GM18519 (cell line): ENCODE results near the gene SLC7A5.

Experiments
- ATAC-seq: cut with Tn5 transposase; IDR thresholded peaks from one replicate; pipeline ENCODE4 v1.9.1; 2021; ENCODE audit warnings: mild to moderate bottlenecking, moderate library complexity; ENCODE audit not compliant: unreplicated experiment, low FRiP score

SLC7A5 gene

DNA sequence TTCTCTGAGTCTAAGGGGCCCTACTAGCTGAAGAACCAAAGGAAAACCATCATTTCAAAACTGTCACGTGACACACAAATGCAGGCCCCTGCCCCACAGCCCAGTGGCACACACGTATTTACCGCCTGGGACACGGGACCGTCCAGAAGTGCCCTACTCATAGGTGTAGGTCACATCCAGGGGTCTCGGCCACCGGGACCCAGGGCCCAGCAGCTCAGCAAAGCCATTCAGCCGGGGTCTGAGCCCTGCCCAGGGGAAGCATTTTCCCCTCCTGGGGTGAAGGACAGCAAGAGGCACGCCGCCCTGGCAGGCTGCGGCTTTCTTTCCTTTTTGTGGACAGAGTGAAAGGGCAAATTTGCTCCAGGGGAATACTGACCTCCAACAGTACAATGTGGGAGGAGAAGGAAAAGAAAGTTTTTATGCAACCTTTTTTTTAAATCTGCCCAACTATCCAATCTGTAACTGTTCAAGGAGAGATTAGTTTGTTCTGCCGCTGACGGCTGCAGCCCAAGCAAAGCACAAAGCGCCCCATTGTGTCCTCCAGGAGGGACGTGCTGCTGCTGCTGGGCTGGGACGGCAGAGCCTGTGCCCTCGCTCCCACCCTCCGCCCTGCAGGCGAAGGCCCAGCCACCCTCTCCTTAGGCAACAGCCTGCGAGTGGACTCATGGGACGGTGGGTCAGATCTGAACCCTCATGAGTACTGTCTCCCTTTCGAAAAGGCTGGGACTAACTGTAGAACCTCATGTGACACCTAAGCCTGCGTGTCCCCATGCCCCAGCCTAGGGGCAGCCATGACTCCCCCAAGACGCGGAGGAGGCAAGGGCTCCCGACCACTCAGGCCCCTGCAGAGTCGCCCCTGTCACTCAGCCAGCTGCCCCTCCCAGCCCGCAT lies 21.3 kb downstream of the SLC7A5 start:
- ATAC-seq = no peak

DNA sequence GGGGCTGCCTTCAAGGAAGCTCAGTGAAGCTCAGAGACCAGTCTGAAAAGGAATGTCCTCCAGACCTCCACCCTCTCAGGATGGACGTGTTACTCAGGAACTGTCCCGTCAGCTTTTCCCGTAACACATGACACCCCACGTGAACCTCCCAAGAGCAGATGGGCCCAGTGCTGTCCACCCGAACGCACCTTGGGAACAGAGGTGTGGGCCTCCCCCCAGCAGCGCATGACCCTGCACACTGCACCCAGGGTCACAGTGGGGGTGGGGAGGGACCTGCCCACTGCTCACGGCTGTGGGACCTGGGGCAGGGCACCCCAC lies 21.9 kb downstream of the SLC7A5 start:
- ATAC-seq = no peak

DNA sequence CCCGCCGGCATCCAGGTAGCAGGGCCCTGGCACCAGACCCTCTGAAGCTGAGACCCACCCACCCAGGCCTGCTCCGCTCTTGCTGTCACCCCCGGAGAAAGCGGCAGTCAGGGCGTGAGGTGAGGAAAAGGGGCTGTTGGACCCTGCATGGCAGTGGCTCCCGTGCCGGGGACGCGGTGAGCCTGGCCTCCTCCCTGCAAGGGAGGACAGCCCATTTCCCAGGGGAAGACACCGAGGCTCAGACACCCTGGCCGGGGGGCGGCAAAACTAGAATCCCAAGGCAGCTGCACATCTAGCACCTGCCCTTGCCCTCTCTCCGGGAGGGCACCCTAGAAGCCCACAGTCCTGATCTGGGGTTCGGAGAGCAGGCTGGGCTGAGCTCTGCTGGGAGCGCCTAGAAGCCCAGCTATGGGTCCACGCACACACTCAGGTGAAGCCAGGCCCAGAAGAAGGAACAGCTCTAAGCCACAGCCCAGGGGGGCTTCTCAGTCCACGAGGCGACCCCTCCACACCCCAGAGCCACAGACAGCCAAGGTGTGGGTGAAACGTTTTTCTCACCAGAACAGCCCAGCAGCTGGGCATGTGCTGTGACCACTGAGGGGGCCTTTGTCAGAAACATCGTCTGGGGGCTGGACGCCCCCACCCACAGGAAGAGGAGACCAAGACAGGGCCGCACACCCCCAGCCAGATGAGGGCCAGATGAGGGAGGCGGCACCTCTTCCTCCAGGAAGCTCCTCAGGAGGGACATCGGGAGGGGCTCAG lies 22.4 kb downstream of the SLC7A5 start:
- no peak for ATAC-seq

DNA sequence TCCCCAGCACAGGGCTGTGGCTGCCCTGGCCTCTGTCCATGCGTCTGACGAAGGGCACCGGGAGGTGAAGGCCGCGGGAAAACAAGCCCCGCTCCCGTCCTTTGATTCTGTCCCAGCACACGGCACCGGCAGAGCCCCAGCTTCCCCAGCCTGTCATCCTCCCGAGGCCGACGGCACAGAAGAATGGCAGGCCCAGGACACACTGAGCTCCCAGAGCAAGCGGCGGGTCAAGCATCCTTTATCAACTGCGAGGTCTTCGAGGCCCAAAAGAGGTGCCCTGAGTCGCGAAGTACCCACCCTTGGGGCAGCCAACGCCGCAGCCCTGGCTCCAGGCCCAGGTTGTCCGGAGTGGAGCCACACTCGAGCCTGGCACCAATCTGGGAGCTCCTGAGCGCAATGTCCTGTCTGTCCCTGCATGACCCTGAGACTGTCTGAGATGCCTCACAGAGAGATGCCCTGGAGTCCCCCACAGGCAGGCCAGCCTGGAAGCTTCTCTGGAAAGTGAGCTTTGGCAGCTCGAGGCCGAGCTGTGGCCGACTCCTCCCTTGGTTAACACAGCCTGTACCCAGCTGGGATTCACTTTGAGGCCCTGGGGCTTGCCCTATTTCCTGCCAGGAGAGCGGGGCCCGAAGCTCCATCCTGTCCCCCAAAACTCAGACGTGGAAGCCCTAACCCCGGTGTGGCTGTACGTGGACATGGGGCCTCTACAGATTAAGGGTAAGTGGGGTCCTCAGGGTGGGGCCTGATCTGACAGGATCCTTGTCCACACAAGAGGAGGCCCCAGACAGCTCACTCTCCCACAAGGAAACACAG lies 23.3 kb downstream of the SLC7A5 start:
- ATAC-seq = no peak

DNA sequence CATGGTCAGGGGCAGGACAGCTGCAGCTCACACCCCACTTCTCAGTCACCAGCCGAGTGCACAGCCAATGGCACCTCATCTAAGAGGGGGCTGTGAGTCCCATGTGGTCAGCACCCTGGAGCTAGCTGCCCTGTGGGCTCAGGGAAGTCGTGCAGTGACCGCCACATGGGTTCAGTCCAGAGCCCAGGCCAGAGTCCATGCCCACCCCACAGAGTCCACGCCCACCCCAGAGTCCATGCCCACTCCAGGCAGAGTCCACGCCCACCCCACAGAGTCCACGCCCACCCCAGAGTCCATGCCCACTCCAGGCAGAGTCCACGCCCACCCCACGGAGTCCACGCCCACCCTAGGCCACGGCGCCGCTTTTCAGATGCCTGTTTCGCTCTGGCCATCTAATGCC lies 24.1 kb downstream of the SLC7A5 start:
- no peak for ATAC-seq

DNA sequence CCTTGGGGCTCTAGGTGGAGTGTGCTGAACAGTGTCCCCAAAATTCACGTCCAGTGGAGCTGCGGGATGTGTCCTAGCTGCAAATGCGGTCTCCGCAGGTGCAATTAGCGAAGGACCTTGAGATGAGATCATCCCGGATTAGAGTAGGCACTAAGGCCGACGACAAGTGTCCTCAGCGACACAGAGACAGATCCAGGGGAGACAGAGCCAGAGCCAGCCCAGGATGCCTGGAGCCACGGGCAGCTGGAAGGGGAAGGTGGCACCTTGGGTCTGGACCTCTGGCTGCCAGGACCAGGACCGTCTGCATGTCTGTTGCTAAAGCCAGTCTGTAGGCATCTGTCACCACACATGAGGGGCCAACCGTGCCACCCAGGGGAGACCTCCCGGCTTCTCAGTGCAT lies 24.5 kb downstream of the SLC7A5 start:
- no peak for ATAC-seq

DNA sequence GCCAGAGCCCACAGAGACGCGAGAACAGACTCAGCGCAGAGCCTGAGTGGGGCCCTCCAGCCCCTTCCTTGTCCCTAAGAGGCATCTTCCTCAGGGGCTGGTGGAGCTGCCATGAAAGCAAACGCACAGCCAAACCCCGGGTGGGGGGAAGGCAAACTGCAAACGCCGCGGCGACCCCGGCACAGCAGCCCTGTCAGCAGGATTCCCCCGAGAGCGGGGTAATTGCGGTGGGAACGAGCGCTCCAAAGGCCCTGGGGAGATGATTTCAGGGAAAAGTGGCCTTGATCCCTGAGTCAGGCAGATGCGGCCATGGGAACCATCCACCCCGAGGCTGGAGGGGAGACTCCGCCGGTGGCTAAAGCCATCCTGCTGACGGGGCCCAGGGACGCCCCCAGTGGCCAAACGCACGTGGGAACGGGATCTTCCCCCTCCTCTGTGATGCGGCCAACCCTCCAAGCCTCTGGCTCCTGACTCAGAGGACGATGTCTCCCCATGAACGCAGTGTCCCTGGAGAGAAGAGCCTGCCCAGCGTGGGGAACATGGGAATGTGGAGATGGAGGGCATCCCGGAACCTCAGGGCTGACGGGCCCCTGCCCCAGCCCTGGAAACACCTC lies 25.1 kb downstream of the SLC7A5 start:
- no peak for ATAC-seq

DNA sequence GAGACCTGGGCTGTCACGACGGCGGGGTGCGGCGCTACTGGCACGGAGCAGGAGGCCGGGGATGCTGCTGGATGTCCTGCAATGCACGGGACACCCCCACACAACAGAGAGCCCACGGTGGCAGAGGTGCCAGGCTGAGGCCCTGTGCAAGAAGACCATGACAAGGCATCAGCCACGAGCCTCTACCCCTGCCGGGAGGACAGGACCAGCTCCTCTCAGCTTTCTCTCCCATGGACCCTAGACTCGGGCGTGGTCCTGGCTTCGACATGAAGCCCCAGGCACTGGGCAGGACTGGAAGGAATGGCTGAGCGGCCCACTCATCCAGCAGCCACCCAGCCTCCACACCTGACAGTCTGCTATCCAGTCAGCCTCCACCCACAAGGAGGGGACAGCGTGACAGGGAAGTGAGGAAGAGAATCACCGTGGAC lies 25.6 kb downstream of the SLC7A5 start:
- no peak for ATAC-seq

DNA sequence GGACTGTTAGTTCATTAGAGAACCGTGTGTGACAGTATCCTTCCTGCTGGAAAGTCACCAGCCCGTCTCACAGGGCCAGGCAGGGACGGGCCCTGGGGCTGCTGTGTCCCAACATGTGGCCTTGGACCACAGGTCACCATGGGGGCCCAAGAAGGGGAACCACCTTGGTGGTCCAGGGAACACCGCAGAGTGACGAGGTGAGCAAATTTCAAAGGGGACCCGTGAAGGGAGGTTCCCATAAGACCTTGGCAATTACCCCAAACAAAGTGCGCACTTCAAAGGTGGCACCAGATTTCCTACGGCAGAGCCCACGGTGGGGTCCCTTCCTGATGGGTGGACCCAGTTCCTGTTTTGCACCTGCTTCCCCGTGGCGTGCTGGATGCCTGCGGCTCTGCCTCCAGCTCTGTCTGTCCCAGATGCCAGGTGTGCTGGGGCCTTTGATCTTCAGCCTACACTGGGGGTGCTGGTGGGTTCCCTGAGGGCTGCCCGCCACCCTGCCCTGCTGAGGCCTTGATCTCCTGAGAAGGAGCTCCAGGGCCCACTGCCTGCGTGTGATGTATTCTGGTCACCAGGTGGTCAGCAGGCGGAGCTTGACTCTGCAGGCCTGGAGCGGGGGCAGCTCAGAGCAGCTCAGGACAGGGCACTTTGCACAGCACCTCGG lies 27.0 kb downstream of the SLC7A5 start:
- no peak for ATAC-seq

DNA sequence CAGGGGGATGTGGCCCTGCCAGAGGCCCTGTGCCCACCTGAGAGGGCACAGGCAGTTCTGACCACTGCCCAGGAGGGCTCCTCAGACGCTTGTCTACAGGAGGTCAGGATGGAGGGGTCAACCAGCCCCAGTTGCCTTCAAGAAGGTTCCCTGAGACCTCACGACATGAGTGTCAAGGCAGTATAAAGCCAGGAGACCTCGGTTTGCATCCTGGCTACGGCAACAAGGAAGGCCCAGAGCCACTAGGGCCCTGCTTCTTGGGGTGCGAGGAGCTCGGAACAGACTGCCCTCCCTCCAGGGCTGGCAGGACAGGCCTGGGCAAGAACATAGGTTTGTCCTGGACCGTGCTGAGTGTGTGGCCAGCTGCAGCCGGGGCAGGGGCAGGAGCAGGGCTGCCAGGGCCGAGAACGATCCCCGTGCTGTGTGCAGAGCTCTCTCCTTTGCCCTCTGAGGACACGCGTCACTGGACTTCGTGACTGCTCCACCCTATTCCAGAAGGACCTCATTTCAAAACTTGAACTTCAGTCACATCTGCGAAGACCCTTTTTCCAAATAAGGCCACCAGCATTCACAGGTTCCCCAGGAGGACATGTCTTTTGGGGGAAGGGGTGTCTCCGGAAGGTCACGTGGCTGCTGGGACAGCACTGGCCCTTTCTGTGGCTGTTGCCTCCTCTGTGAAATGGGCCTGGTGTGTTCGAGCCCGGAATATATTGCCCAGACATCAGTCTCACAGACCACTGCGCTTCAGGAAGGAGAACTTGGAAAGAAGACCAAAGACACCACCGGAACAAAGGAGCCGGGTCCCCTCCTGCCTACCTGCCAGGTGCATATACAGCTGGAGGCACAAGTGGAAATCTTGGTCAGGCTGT lies 27.7 kb downstream of the SLC7A5 start:
- no peak for ATAC-seq

DNA sequence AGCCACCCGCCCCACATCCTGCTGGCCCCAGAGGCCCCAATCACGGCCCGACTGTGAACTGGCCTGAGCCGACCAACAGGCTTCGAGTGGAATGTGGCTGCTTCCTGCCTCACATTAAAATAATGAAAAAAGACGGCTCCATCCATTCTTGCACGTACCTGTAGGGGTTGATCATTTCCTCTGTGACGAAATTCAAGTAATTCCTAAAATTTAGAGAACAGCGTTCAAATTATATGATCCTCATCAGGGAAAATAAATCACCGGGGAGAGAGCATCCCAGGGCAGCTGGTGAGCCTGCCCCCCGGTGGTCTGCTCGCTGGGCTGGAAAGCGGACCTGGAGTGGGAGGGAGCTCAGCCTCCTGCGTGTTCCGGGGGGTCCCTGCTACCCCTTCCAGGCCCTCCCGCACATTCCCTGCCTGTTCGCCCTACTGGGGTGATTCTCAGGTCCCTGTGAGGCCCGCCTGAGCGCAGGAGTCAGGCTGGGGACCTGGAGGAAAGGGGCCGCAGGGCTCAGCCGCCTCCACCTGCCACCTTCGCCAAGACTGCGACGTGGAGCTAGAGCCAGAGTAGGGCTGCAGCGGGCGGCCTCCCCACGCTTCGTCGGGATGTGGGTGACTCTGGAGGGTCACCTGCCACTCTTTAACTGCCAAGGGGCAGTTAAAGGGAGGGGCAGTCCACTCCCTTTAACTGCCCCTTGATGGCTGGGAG lies 28.9 kb downstream of the SLC7A5 start:
- ATAC-seq = no peak

DNA sequence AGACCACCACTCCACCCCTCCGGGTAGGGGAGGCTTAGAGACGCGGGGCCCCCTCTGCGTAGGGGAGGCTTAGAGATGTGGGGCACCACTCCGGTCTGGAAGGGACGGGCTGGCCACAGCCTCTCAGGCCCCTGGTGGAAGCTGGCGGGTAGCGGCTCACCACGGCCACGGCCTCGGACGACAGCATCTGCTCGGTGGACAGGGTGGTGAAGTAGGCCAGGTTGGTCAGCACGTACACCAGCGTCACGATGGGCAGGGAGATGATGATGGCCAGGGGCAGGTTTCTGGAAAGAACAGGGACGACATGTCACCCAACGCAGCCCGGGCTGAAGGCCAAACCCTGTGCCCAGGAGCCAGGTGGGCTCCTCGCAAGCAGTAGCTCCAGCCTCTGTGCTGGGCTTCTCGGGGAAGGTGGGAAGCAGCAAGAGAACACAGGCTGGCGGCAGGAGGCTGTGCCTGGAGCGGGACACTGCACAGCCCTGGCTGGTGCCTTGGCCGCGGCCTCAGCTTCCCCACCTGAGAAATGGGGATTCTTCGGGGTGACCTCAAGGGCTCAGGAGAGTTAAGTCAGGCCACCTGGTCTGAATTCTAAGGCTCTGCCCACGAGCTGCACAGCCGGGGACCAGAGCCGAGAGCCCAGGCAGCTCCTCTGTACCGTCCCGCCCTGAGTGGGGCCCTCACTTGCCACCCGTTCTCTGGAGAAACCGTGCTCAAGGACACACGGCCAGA lies 29.6 kb downstream of the SLC7A5 start:
- ATAC-seq = no peak

DNA sequence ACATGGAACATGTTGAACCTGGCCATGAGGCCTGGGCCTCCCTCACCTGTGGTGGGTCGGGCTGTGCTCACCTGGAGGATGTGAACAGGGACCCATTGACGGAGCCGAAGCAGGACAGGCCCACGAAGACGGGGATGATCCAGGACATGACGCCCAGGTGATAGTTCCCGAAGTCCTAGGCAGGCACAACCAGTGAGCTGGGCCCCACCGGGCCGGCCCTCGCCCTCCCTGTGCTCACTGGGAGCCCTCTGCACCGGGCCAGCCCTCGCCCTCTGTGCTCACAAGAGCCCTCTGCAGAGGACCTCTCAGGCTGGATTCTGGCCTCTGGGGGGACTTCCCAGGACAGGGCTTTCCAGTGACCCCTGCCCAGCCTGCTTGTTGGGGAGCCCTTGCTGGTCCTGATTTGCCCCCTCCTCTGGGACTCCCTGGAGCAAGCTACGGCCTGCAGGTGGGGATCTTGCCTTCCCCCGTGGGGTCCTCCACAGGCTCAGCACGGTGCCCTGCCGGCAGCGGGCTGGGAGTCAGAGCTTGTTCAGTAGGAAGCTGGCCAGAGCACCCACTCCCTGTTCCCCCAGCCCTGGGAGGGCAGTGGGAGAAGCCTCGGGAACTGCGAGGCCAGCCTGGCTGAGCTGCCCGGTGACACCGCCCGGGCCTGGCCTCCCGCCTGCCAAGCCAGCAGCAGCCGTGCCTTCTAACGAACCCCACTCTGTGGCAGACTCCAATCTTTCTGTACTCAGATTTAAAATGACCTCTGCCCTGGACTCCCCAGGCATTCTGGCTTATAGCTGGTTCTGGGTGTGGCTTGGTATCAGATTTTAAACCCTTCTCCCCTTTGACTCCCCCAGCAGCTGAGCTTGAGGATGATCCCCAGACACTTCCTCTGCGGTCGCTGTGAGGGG lies 30.4 kb downstream of the SLC7A5 start:
- no peak for ATAC-seq

DNA sequence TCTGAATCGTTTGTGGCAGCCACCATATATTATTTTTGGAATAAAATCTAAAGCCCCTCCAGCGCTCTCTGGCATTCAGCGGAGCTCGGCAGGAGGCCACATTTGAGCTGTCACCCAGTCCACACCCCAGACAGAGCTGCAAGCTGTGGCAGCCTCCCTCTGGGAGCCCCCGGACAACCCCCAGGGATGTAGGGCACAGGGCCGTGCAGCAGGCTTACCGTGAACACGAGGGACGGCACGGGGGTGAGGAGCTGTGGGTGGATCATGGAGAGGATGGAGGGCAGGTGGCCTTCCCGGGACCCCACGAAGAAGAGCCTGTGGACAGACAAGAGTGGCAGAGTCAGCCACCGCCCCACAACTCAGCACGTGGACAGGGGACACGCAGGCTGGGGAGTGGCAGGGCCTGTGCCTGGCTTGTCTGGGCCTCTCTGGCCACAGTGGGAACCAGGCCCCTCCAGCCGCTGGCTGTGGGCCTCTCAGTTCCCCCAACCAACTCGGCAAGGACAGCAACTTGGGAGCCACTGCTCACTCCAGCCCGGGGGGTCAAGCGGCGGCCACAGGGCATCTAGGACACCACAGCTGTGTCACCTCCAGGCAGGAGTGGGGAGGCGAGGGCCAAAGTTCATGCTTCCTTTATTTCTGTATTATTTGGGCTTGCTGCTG lies 31.5 kb downstream of the SLC7A5 start:
- ATAC-seq = no peak

DNA sequence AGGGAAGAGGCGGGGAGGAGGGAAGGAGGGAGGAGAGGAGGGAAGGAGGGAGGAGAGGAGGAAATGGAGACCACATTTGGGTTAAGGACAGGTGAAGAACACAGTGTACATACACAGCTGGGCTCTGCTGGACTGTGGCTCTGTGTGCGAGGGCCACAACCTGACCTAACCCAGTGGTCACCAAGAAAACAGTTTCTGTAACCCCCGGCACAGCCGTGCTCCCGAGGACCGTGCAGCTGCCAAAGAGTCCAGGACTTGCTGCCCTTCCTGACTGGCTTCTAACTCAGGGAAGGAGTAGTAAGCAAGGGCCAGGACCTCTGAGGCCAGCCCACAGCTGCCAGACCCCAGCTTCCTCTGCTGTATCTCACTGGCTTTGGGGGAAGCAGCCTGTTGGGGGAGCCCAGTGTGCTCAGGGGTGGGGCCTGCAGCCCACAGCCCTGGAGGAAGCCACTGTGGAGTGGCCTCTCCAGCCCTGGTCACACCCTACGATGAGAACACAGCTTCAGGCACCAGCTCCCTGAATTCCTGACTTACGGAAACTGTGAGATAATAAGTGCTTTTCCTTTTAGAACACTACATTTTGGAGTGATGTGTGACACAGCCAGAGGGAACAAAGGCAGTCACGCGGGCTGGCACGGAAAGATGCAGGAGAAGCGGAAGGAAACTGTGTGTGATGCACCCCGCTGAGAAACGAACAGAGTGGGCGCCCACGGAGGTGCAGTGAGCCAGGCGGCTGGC lies 32.3 kb downstream of the SLC7A5 start:
- ATAC-seq = no peak

DNA sequence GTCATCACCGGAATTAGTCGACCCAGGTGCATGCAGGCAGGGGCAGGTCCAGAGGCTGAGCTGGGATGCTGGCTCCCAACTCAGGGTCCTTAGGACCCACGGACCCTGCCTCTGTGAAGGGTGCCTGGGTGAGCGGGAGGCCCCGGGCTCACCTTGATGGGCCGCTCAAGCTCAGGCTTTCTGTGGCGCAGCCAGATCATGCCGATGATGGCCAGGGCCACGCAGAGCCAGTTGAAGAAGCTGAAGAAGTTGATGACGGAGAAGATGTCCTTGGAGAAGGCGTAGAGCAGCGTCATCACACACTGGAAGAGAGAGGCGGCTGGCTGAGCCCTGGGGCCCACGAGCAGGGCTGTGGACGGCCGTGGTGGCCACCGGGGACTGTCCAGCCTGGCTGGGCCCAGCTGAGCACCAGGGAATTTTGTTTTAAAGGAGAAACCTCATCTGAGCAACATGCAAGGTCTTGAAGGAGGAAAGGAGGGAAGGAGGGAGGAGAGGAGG lies 32.9 kb downstream of the SLC7A5 start:
- no peak for ATAC-seq
